Activated CD8-positive, alpha-beta memory T cell treated with anti-CD3 and anti-CD28 coated beads for 24 hours (primary cell): ENCODE results near the gene RMRP.
"Not testable (repeated sequence)": the region's sequence is repeated elsewhere in the genome, so short reads cannot be mapped to it uniquely, and the experiment has no call there.

ENCODE experiments used
- DNase-seq: peaks from one replicate; pipeline ENCODE4 v3.0.0-alpha.2; 2020

The RMRP gene

GRCh38 chr9:35640431-35640830, 17.4 kb downstream of the RMRP start:
- DNase-seq = not testable (repeated sequence)

- DNase-seq = no peak
Measured at GRCh38 chr9:35639631-35640030, 18.2 kb downstream of the RMRP start.

- DNase-seq = not testable (repeated sequence)
Measured at GRCh38 chr9:35639225-35639624, 18.6 kb downstream of the RMRP start.

GRCh38 chr9:35638751-35639150, 19.1 kb downstream of the RMRP start:
- not testable (repeated sequence) for DNase-seq

GRCh38 chr9:35637427-35637955, 20.3 kb downstream of the RMRP start:
- not testable (repeated sequence) for DNase-seq

DNA sequence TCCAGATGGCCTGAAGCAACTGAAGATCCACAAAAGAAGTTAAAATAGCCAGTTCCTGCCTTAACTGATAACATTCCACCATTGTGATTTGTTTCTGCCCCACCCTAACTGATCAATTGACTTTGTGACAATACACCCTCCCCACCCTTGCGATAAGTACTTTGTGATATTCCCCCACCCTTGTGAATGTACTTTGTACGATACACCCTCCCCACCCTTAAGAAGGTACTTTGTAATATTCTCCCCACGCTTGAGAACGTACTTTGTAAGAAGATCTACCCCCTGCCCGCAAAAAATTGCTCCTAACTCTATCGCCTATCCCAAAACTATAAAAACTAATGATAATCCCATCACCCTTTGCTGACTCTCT, 21.0 kb downstream of the RMRP start:
- DNase-seq = not testable (repeated sequence)

GRCh38 chr9:35636135-35636876, 21.5 kb downstream of the RMRP start:
- no peak for DNase-seq

- DNase-seq = no peak
Measured at GRCh38 chr9:35635730-35636129, 22.1 kb downstream of the RMRP start.

DNA sequence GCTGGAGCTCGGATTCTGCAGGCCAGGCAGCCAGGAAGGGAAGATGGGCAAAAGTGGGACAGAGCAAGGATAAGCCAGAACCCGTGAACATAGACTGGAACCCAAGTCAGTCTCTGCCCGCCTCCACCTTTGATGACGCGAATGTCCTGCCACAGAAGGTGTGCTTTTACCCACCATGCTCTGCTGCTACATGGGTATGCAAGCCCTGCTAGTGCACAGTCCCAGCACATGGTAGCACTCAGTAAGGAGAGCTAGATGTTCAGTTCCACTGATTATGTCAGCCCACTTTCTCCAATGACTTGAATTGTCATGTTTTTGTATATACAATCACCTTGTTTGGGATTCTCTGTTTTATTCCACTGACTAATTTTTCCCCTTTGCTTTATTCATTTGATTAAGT, 28.2 kb downstream of the RMRP start:
- no peak for DNase-seq

GRCh38 chr9:35628389-35628991, 29.3 kb downstream of the RMRP start:
- no peak for DNase-seq

- no peak for DNase-seq
Measured at GRCh38 chr9:35627575-35627974, 30.2 kb downstream of the RMRP start.

DNA sequence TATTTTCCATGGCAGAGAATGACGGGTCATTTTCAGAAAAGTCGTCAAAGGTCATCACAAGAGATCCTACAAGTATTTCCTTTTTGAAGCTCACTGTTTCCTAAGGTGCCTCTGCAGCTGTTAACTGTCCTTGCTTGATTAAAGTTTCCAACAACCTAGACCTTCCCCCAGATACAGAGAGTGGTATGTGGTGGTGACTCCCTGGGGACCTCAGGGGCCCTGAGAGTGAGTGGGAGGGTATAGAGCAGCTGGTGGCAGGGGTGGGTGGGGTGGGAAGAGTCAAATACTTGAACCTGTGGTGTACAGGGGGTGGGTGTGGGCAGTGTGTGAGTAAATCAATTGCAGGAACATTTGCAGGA, 38.0 kb downstream of the RMRP start:
- no peak for DNase-seq

GRCh38 chr9:35618854-35619799, 38.7 kb downstream of the RMRP start:
- peak; percentile 81 for DNase-seq

- no peak for DNase-seq
Measured at GRCh38 chr9:35618325-35618727, 39.5 kb downstream of the RMRP start, which contains the start of gene CD72. TSS of gene CD72 (minus strand) at chr9:35618413. CDS start at chr9:35618303, 110 bp downstream.

DNA sequence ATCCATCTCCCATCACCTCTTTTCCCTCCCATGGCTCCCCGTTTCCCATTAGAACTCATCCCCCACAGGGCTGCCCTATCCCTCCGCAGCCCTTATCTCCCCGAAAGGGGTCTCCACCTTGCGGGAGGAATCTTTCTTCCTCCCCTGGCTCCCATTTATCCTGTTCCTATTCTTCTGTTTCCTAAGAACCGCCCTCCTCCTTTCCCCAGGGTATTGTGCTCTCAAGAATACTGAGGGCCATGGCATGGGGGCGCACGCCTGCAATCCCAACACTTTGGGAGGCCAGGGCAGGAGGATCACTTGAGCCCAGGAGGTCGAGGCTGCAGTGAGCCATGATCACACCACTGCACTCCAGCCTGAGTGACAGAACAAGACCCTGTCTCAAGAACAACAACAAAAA, 40.3 kb downstream of the RMRP start:
- DNase-seq = no peak

DNA sequence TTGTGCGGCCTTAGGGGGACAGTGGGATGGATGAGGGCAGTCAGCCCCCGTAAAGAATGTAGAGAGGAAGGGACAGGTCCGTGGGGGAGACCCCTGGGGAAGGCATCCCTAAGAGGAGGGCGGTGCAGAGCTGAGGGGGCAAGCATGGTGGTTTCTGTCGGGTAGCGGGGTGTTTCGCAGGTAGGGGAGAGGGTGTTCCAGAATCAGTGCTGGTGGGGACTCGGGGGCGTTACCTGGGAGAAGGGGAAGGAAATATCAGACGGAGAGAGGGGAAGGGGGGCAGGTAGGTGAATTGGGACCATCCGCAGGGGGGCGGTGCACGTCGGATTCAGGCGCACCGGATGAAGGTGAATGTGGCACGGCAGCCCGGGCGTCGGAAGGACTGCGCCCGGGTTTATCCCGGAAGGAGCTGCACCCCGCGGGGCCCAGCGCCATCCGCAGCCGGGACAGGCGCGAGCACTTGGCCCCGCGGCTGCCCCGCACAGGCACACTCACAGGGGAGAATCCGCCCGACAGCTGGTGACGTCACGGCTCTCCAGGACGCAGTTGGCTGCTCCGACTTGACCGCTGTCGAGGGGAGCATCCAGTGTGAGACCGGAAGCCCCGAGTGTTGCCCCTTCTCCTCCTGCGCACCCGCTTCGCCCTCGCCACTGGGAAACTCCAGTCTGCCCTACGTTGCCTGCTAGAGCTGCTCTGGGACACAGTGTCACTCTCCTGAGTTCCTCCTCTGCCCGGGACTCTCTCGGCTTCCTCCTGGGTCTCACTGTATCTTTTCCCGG, 40.9 kb downstream of the RMRP start:
- peak; percentile 88 for DNase-seq

DNA sequence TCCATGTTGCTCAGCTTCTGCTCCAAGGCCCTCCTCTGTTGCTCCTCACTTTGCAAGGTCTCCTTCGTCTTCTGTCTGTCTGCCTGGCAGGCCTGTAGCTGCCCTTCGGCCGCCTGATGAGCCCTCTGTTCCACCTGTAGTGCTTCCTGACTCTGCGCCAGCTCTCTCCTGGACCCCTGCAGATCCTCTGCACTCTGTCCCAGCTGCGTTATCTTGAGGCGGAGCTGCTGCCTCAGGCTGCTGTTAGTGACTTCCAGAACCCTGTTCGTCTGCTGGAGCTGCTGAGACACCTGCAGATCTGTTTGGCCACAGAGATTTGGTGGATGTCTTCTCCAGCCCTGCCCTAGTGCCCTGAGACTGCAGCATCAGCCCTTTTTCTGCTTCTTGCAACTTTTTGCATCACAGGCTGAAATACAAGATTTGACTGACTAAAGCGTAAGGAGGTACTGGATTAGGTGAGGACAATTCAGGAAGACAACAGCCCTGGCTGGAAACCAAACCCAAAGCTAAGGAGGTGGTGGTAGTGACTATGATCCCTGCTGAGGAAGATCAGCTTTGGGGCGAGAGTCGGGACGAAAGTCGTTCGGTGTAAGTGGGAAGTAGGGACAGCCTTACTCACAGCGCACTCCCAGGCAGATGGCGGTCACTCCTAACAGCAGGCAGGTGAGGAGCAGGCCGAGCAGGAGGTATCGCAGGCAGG, 41.7 kb downstream of the RMRP start:
- DNase-seq = no peak

- DNase-seq = no peak
Measured at GRCh38 chr9:35612843-35613242, 45.0 kb downstream of the RMRP start.

DNA sequence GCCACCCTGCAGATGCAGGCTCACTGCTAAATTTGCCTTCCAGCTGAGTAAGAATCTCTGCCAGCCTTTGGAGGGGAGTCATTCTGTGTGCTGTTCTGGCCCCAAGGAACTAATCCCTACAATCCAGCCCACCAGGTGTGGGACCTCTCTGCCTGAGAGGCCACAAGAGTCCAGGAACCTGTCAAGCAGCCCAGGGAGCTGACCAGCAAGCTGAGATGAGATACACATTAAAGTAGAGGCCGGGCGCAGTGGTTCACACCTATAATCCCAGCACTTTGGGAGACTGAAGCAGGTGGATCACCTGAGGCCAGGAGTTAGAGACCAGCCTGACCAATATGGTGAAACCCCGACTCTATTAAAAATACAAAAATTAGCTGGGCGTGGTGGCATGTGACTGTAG, 45.8 kb downstream of the RMRP start:
- DNase-seq = not testable (repeated sequence)

DNA sequence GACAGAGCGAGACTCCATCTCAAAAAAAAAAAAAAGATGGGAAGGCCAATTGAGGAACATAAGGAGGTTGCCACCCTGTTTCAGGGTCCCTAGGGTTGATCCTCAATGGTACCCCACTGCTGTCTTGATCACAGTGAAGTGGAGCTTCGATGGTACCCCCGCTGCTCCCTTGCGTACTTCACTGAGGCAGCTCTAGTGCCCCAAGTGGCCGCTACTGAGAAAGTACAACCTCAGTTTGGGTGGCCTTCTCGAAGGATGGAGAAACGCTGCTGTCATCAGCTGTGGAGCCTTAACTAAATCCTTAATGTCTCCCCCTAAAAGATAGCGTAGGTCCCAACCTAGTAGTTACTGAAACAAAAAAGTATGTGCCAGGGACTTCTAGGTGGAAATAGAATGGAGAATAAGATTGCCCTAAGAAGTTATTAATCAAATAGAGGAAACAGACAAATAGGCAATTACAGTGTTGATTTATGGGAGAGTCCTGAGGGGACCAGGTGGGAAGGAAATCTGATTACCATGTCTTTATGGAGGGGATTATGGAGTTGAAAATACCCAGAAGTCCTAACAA, 46.5 kb downstream of the RMRP start:
- peak; percentile 74 for DNase-seq

- DNase-seq = no peak
Measured at GRCh38 chr9:35609820-35610163, 48.0 kb downstream of the RMRP start.
